Measurements from ENCODE around the gene ZNF592. TPM values are rescaled to one million over a fixed set of nuclear protein-coding genes. Genes with fewer than 3 reads are reported as not detected.

The ZNF592 gene
- total and polyA plus RNA-seq, 2 of the 13 experiments (the other 11 are each of a cell fraction or from before 2014, with no cell fraction given): 8.2 to 9.8 TPM

- no peak for TF ChIP-seq DMTF1 (CRISPR knock-in tag; IDR thresholded peaks at IDR 0.05)
- TF ChIP-seq NRL (CRISPR knock-in tag; IDR thresholded peaks at IDR 0.05; ENCODE audit: borderline replicate concordance): 0 out of 2 replicates have a peak, but pooled peaks have one; percentile 13
- TF ChIP-seq ARID4A (CRISPR knock-in tag; IDR thresholded peaks at IDR 0.05; ENCODE audit: borderline replicate concordance): no peak
- TF ChIP-seq ZNF124 (CRISPR knock-in tag; IDR thresholded peaks at IDR 0.05): no peak
- TF ChIP-seq ZNF773 (CRISPR knock-in tag; IDR thresholded peaks at IDR 0.05; ENCODE audit: borderline replicate concordance): no peak
- no peak for TF ChIP-seq TAF15 (IDR thresholded peaks at IDR 0.05; ENCODE audit: low read depth, low read length, poor library complexity, severe bottlenecking)
- TF ChIP-seq TCF7L2 (IDR thresholded peaks at IDR 0.05; ENCODE audit: low read depth, low read length): no peak
- no peak for TF ChIP-seq ZNF589 (CRISPR knock-in tag; conservative IDR thresholded peaks at IDR 0.05)
- no peak for TF ChIP-seq ZNF382 (CRISPR knock-in tag; IDR thresholded peaks at IDR 0.05; ENCODE audit: borderline replicate concordance)
- TF ChIP-seq SP4 (CRISPR knock-in tag; IDR thresholded peaks at IDR 0.05): no peak
- TF ChIP-seq ZNF644 (CRISPR knock-in tag; IDR thresholded peaks at IDR 0.05; ENCODE audit: low read depth): no peak
- TF ChIP-seq HINFP (CRISPR knock-in tag; IDR thresholded peaks at IDR 0.05; ENCODE audit: low read depth): no peak
- no peak for TF ChIP-seq ZNF414 (CRISPR knock-in tag; IDR thresholded peaks at IDR 0.05)
- no peak for TF ChIP-seq KLF13 (CRISPR knock-in tag; IDR thresholded peaks at IDR 0.05)
- TF ChIP-seq ASH2L (IDR thresholded peaks at IDR 0.05; ENCODE audit: insufficient read length, low read depth, low read length): no peak
- TF ChIP-seq ZNF451 (CRISPR knock-in tag; IDR thresholded peaks at IDR 0.05): no peak
- TF ChIP-seq ZFP91 (CRISPR knock-in tag; IDR thresholded peaks at IDR 0.05; ENCODE audit: borderline replicate concordance): no peak
Measured at GRCh38 chr15:84715441-84716035, 32.9 kb upstream of the ZNF592 start (continued).
